HepG2 (cell line): ENCODE data around the gene PSMA7. TPM values are rescaled to one million over a fixed set of nuclear protein-coding genes. Genes with fewer than 3 reads are reported as not detected.

Source experiments
- FIP1L1 ChIP-seq: fragments of 200-400 bp; formaldehyde crosslinking; IDR thresholded peaks from 2 replicates; pipeline ENCODE4 v1.6.1; 2018; ENCODE audit warnings: low read depth, mild to moderate bottlenecking, low read length, moderate library complexity, borderline replicate concordance; ENCODE audit not compliant: insufficient read depth
- GFI1 ChIP-seq: sonication (generic); formaldehyde crosslinking; IDR thresholded peaks from 2 replicates; pipeline ENCODE4 v1.5.0; 2020; ENCODE audit warnings: missing genetic modification reagents, mild to moderate bottlenecking, borderline replicate concordance
- KDM6A ChIP-seq: IDR thresholded peaks from 2 replicates; pipeline ENCODE4 v1.6.1; 2016; ENCODE audit warnings: low read depth
- MIXL1 ChIP-seq: IDR thresholded peaks from 2 replicates; pipeline ENCODE4 v1.6.1; 2016
- NFKBIZ ChIP-seq: IDR thresholded peaks from 2 replicates; pipeline ENCODE4 v1.6.1; 2018; ENCODE audit warnings: missing genetic modification reagents, missing compliant biosample characterization
- PAX8 ChIP-seq: sonication (generic); formaldehyde crosslinking; IDR thresholded peaks from 2 replicates; pipeline ENCODE4 v1.8.0; 2022; ENCODE audit warnings: mild to moderate bottlenecking, missing genetic modification reagents, borderline replicate concordance
- SAP130 ChIP-seq: IDR thresholded peaks from 2 replicates; pipeline ENCODE4 v1.6.1; 2016; ENCODE audit warnings: low read depth
- TCF7 ChIP-seq: sonication (generic); IDR thresholded peaks from 2 replicates; pipeline ENCODE4 v1.6.1; 2016; ENCODE audit warnings: antibody characterized with exemption, low read depth
- TEAD2 ChIP-seq: sonication (generic); formaldehyde crosslinking; IDR thresholded peaks from 2 replicates; pipeline ENCODE4 v1.9.0; 2021; ENCODE audit warnings: missing genetic modification reagents
- TOE1 ChIP-seq: sonication (generic); formaldehyde crosslinking; IDR thresholded peaks from 2 replicates; pipeline ENCODE4 v1.4.0; 2020; ENCODE audit warnings: mild to moderate bottlenecking, missing genetic modification reagents
- YY1 ChIP-seq: IDR thresholded peaks from 2 replicates; pipeline ENCODE4 v1.6.1; 2011; ENCODE audit warnings: low read length, low read depth, moderate library complexity, mild to moderate bottlenecking; ENCODE audit not compliant: insufficient read depth, insufficient replicate concordance
- ZNF121 ChIP-seq: sonication (generic); formaldehyde crosslinking; IDR thresholded peaks from 2 replicates; pipeline ENCODE4 v1.5.0; 2020; ENCODE audit warnings: mild to moderate bottlenecking, missing genetic modification reagents
- ZNF335 ChIP-seq: sonication (generic); formaldehyde crosslinking; IDR thresholded peaks from 2 replicates; pipeline ENCODE4 v1.4.0; 2020; ENCODE audit warnings: missing genetic modification reagents
- ZNF615 ChIP-seq: sonication (generic); formaldehyde crosslinking; IDR thresholded peaks from 2 replicates; pipeline ENCODE4 v1.5.0; 2020; ENCODE audit warnings: mild to moderate bottlenecking, missing genetic modification reagents, borderline replicate concordance
- ZSCAN20 ChIP-seq: sonication (generic); formaldehyde crosslinking; IDR thresholded peaks from 2 replicates; pipeline ENCODE4 v1.4.0; 2020; ENCODE audit warnings: missing genetic modification reagents, mild to moderate bottlenecking, borderline replicate concordance
- polyA plus RNA-seq, 8 experiments: library from polyadenylated mRNA; depleted of rRNA in 3 of 8; stranded (reverse) in 7 of 8; unstranded in 1 of 8; fragments of >200 nt; fragmentation: Illumina TruSeq in 4 of 8; extraction: Trizol in 4 of 8; gene quantifications; 2 replicates each; pipeline versions ENCODE4 v1.2.1 to v1.2.3, GENCODE V29; 2011 to 2016; ENCODE audit warnings: low read depth in 4 of 8, missing spikeins in 1 of 8, mixed read lengths in 1 of 8; ENCODE audit not compliant: insufficient read depth in 1 of 8
- total RNA-seq, 5 experiments: library from RNA; depleted of rRNA; stranded (reverse); fragments of >200 nt; fragmentation: Illumina TruSeq; extraction: Trizol; gene quantifications; 2 replicates each; pipeline ENCODE4 v1.2.3, GENCODE V29; 2016; ENCODE audit warnings: low read depth in 1 of 5
- TF ChIP-seq, protein P1 (sequence below), 2 experiments: sonication (generic) in 1 of 2; formaldehyde crosslinking in 1 of 2; IDR thresholded peaks; 2 replicates each; pipeline versions ENCODE4 v1.6.1 to v1.9.0; 2014 to 2022; ENCODE audit warnings: antibody characterized with exemption in 1 of 2, borderline replicate concordance in 1 of 2, inconsistent platforms in 1 of 2, low read depth in 1 of 2, missing genetic modification reagents in 1 of 2

The PSMA7 gene
- total and polyA plus RNA-seq, 2 of the 13 experiments (the other 11 are each of a cell fraction or from before 2014, with no cell fraction given): 531 to 631 TPM

DNA sequence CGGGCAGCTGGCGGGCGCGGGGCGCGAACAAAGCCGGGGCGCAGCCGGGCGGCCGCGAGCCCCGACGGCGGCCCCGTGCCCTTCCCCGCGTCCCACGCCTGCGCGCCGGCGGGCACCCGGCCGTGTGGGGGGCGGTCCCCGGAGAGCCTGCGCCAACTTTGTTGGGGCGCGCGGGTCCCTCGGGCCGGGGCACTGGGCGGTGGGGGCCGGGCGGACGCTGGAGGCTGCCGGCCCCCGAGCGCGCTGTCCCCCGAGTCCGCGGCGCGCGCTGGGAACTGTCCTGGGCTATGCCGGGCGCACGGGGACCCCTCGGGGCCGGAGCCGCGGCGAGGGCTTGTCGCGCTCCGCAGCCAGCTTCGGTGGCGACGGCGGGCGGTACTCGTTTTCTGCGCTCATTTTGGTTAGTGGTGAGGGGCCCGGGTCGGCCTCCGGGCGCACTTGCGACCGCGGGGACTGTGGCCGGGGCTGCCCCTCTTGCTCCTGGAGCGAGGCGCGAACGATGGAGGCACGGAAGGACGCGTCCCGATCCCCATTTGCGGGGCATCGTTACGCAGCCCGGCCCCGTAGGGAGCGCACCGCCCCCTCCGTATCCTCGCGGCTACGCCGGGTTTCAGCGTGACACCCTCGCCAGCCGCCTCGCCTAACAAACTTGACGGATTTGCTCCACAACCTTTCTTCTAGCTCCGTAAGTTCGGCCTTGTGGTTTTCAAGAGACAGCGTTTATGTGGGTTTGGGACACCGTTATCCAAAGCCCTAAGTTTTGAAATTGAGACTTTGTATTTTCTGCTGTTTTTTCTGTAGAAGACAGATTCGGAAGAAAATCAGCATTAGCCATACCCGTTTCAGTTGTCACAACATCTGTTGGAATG lies 997 bp upstream of the PSMA7 start (continued):
- TF ChIP-seq ZNF335 (CRISPR knock-in tag) (no peak), PAX8 (CRISPR knock-in tag) (peak; percentile 59; the same call in 1 of the 2 replicates), TCF7 (no peak), ZSCAN20 (CRISPR knock-in tag) (no peak), YY1 (no peak), MIXL1 (CRISPR knock-in tag) (0 out of 2 replicates have a peak, but pooled peaks have one; percentile 10), KDM6A (CRISPR knock-in tag) (no peak), SAP130 (peak; percentile 90), ZNF121 (no peak), GFI1 (no peak), ZNF615 (CRISPR knock-in tag) (no peak), TOE1 (CRISPR knock-in tag) (no peak), NFKBIZ (CRISPR knock-in tag) (peak; percentile 18), FIP1L1 (no peak), TEAD2 (CRISPR knock-in tag) (no peak)
- TF ChIP-seq, protein P1, sequence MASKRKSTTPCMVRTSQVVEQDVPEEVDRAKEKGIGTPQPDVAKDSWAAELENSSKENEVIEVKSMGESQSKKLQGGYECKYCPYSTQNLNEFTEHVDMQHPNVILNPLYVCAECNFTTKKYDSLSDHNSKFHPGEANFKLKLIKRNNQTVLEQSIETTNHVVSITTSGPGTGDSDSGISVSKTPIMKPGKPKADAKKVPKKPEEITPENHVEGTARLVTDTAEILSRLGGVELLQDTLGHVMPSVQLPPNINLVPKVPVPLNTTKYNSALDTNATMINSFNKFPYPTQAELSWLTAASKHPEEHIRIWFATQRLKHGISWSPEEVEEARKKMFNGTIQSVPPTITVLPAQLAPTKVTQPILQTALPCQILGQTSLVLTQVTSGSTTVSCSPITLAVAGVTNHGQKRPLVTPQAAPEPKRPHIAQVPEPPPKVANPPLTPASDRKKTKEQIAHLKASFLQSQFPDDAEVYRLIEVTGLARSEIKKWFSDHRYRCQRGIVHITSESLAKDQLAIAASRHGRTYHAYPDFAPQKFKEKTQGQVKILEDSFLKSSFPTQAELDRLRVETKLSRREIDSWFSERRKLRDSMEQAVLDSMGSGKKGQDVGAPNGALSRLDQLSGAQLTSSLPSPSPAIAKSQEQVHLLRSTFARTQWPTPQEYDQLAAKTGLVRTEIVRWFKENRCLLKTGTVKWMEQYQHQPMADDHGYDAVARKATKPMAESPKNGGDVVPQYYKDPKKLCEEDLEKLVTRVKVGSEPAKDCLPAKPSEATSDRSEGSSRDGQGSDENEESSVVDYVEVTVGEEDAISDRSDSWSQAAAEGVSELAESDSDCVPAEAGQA (IDR thresholded peaks at IDR 0.05; ENCODE audit: low read depth): peak; percentile 56; the same call in 1 of the 2 replicates
- TF ChIP-seq, protein P1 (CRISPR knock-in tag; IDR thresholded peaks at IDR 0.05; ENCODE audit: borderline replicate concordance): no peak
